GM18951 (cell line): ENCODE results near the gene ATF7.

ENCODE experiments used
- POLR2A ChIP-seq: IDR thresholded peaks from 4 replicates; pipeline ENCODE4 v1.6.1; 2011; ENCODE audit warnings: mild to moderate bottlenecking; ENCODE audit not compliant: insufficient read length, insufficient read depth; ENCODE audit errors: extremely low read depth
- in situ Hi-C: fragments of 300-500 bp; cut with MboI; formaldehyde crosslinking; loops from one replicate; pipeline ENCODE4 v1.12.0; 2022; ENCODE audit warnings: low sequenced_read_pairs, mixed read lengths, inconsistent platforms; ENCODE audit not compliant: unreplicated experiment

Gene ATF7

GRCh38 chr12:53498235-53498630, 127.9 kb downstream of the ATF7 start:
- no peak for TF ChIP-seq POLR2A

GRCh38 chr12:53497461-53497860, 128.7 kb downstream of the ATF7 start:
- in situ Hi-C loops, result no loop called here
- no peak for TF ChIP-seq POLR2A

More at GRCh38 chr12:53498235-53498630, 127.9 kb downstream of the ATF7 start:
- in situ Hi-C loops, result no loop called here

GRCh38 chr12:53496752-53497032, 129.5 kb downstream of the ATF7 start:
- in situ Hi-C loops, result no loop called here
- TF ChIP-seq POLR2A, result no peak

- TF ChIP-seq POLR2A, result no peak
These were observed 130.1 kb downstream of the ATF7 start for GRCh38 chr12:53495903-53496751.

GRCh38 chr12:53493610-53494391, 132.4 kb downstream of the ATF7 start:
- no peak for TF ChIP-seq POLR2A
- in situ Hi-C loops, result no loop called here

More at GRCh38 chr12:53495903-53496751, 130.1 kb downstream of the ATF7 start:
- in situ Hi-C loops, result no loop called here

GRCh38 chr12:53492830-53493609, 133.2 kb downstream of the ATF7 start:
- in situ Hi-C loops, result no loop called here
- TF ChIP-seq POLR2A, result peak; percentile 84

GRCh38 chr12:53492188-53492587, 134.0 kb downstream of the ATF7 start:
- no peak for TF ChIP-seq POLR2A
- in situ Hi-C loops, result no loop called here

- in situ Hi-C loops, result no loop called here
- TF ChIP-seq POLR2A, result no peak
These were observed 136.8 kb downstream of the ATF7 start for GRCh38 chr12:53489242-53489864.

GRCh38 chr12:53486736-53487487, 139.3 kb downstream of the ATF7 start:
- TF ChIP-seq POLR2A, result no peak
- in situ Hi-C loops, result no loop called here

- in situ Hi-C loops, result no loop called here
- no peak for TF ChIP-seq POLR2A
These were observed 140.0 kb downstream of the ATF7 start for GRCh38 chr12:53485955-53486735.

- TF ChIP-seq POLR2A, result no peak
- in situ Hi-C loops, result no loop called here
These were observed 141.3 kb downstream of the ATF7 start for GRCh38 chr12:53484686-53485575.

GRCh38 chr12:53483979-53484377, 142.2 kb downstream of the ATF7 start:
- TF ChIP-seq POLR2A, result no peak
- in situ Hi-C loops, result no loop called here
